ENCODE measurements around the gene TOX4. TPM values are rescaled to one million over a fixed set of nuclear protein-coding genes. Genes with fewer than 3 reads are reported as not detected.
"Not testable (repeated sequence)": the region's sequence is repeated elsewhere in the genome, so short reads cannot be mapped to it uniquely, and the experiment has no call there.

TOX4 gene
- total RNA-seq, 1 donor from 2014 or later: 59.7 TPM

DNA sequence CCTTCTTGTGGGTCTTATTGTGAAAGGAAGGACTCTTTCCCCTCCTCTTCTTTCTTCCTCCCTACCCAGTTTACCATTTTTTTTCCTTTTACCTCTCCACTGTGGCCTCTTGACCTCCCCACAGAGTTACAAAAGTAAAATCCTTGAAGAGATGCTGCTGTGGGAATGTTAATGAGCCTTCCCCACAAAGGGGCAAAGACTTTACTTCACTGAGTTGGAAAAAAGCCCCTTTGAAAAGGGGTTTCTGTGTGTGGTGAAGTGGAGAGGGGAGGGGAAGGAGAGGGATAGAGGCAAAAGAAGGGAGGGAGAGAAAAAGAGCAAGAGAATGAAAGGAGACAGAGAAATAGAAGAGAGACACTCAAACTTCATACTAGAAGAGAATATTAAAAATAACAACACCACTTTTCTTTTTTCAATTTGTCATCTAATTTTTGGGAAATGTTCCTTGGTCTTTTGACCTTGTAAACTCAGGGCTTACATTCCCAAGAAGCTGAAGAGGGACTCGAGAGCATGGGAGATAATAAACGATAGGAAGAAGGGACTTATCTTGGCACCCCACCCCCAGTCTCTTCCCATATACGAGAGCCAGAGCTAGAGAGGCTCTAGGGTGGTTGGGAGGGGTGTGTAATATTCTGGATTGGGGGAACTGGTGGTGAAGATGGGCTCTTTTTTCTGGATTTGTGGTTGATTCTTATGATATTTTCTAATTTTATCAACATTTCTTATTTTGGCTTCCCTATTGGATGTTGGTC lies 62.4 kb downstream of the TOX4 start:
- Mint-ChIP-seq H3K36me3 (ENCODE audit: low read depth) (no peaks in the 10 kb centered on the region), H3K9me3 (no peaks in the 10 kb centered on the region), H3K4me1 (peaks cover 58% of the 10 kb centered on the region), H3K4me3 (peak overlapping the region; percentile 76), H3K27ac (ENCODE audit: unreplicated experiment) (peak overlapping the region; percentile 89), H3K27me3 (ENCODE audit: low read depth) (peaks cover 8% of the 10 kb centered on the region)
- DNase-seq (ENCODE audit: low read depth, low spot score): no peak
- TF ChIP-seq, protein P1, sequence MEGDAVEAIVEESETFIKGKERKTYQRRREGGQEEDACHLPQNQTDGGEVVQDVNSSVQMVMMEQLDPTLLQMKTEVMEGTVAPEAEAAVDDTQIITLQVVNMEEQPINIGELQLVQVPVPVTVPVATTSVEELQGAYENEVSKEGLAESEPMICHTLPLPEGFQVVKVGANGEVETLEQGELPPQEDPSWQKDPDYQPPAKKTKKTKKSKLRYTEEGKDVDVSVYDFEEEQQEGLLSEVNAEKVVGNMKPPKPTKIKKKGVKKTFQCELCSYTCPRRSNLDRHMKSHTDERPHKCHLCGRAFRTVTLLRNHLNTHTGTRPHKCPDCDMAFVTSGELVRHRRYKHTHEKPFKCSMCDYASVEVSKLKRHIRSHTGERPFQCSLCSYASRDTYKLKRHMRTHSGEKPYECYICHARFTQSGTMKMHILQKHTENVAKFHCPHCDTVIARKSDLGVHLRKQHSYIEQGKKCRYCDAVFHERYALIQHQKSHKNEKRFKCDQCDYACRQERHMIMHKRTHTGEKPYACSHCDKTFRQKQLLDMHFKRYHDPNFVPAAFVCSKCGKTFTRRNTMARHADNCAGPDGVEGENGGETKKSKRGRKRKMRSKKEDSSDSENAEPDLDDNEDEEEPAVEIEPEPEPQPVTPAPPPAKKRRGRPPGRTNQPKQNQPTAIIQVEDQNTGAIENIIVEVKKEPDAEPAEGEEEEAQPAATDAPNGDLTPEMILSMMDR (conservative IDR thresholded peaks at IDR 0.05): no peak

DNA sequence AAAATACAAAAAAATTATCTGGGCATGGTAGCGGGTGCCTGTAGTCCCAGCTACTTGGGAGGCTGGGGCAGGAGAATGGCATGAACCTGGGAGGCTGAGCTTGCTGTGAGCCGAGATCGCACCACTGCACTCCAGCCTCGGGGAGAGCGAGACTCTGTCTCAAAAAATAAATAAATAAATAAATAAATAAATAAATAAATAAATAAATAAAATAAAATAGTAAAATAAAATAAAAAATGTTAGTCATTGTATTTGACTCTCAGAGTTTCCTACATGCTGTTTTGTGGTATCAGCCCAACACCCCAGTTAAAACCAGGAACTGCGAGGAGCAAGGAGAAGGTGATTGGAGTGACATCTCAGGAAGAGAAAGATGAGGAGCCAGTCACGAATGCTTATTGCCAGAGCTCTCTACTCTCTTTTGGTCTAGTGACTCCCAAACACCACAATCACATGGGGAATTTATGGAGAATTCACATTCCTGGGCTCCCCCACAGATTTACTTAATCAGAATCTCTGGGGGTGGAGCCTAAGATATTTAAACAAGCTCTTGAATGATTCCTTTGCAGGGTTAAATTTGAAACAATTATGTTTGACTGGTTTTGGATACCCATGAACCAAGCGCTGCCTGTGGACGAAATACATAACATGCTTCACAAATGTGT lies 64.5 kb downstream of the TOX4 start:
- H3K4me3 Mint-ChIP-seq: peak overlapping the region; percentile 25
- no peak for DNase-seq (ENCODE audit: low read depth, low spot score)
- no peaks in the 10 kb centered on the region for H3K9me3 Mint-ChIP-seq
- H3K4me1 Mint-ChIP-seq: peaks cover 42% of the 10 kb centered on the region
- no peaks in the 10 kb centered on the region for H3K36me3 Mint-ChIP-seq (ENCODE audit: low read depth)
- TF ChIP-seq, protein P1 (conservative IDR thresholded peaks at IDR 0.05): no peak
- no peaks in the 10 kb centered on the region for H3K27me3 Mint-ChIP-seq (ENCODE audit: low read depth)
- no peak overlapping the region for H3K27ac Mint-ChIP-seq (ENCODE audit: unreplicated experiment)

DNA sequence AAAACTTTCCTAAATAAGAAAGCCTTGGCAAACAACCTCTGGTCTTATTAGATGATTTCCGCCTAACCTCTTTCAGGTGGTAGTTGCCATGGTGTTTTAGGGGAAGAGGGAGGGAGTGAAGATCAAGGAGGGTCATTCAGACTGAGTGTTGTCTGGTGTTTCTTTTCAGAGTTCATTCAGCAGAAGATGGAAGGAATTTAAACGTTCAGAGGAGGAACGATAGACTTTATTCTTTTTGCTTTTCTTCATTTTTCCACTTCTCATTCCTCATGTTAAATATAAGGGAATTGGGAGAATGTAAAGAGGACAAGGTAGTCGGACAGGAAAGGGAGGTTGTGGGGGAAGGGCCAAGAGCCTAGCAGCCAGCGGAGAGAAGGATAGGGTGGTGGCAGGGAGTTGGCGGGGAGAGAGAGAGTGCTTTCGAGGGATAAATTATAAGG lies 66.5 kb downstream of the TOX4 start:
- Mint-ChIP-seq H3K27me3 (ENCODE audit: low read depth) (no peaks in the 10 kb centered on the region), H3K36me3 (ENCODE audit: low read depth) (no peaks in the 10 kb centered on the region), H3K27ac (ENCODE audit: unreplicated experiment) (peak overlapping the region; percentile 57), H3K4me3 (peak overlapping the region; percentile 14), H3K4me1 (peaks cover 30% of the 10 kb centered on the region), H3K9me3 (no peaks in the 10 kb centered on the region)
- DNase-seq (ENCODE audit: low read depth, low spot score): no peak
- TF ChIP-seq, protein P1 (conservative IDR thresholded peaks at IDR 0.05): no peak

DNA sequence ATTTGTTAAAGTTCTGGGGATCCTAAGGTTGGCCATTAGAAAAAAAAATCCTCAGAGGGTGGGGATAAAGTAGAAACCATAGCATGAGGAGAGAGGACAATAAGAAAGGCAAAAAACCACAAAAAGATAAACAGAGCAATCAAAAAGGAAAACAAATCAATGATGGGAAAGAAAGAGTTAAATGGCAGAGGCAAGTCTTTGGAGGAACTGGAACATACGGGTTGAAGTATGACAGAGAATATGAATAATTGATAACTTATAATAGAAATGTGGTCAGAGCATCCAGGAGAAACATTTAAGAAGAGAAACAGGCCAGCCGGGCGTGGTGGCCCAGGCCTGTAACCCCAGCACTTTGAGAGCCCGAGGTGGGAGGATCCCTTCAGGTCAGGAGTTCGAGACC lies 67.0 kb downstream of the TOX4 start:
- DNase-seq (ENCODE audit: low read depth, low spot score): no peak
- Mint-ChIP-seq H3K9me3 (no peaks in the 10 kb centered on the region), H3K27me3 (ENCODE audit: low read depth) (no peaks in the 10 kb centered on the region), H3K4me1 (peaks cover 26% of the 10 kb centered on the region), H3K27ac (ENCODE audit: unreplicated experiment) (peak overlapping the region; percentile 57), H3K4me3 (peak overlapping the region; percentile 14), H3K36me3 (ENCODE audit: low read depth) (no peaks in the 10 kb centered on the region)
- TF ChIP-seq, protein P1 (conservative IDR thresholded peaks at IDR 0.05): no peak

DNA sequence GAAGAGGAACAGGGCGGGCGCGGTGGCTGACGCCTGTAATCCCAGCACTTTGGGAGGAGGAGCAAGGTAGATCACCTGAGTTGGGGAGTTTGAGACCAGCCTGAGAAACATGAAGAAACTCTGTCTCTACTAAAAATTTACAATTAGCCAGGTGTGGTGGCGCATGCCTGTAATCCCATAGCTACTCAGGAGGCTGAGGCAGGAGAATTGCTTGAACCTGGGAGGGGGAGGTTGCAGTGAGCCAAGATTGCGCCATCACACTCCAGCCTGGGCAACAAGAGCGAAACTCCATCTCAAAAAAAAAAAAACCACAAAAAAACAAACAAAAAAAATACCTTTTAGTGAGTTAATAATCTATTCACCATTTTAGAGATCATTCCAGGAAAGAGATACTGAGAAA lies 67.6 kb downstream of the TOX4 start:
- H3K27ac Mint-ChIP-seq (ENCODE audit: unreplicated experiment); H3K27me3 Mint-ChIP-seq (ENCODE audit: low read depth); H3K9me3 Mint-ChIP-seq; DNase-seq (ENCODE audit: low read depth, low spot score); H3K4me3 Mint-ChIP-seq; H3K36me3 Mint-ChIP-seq (ENCODE audit: low read depth): not testable (repeated sequence)
- H3K4me1 Mint-ChIP-seq: peaks cover 20% of the 10 kb centered on the region

Other genes starting within 250 kb of the TOX4 start
- 993 and 1,012 TPM in 2 replicates for gene HNRNPC, start 207.8 kb upstream of the TOX4 start, total RNA-seq
- gene RPGRIP1, start 197.1 kb upstream of the TOX4 start, total RNA-seq: not detected in 2 replicates
- gene SUPT16H, start 93.2 kb upstream of the TOX4 start, total RNA-seq: 199 and 205 TPM in 2 replicates
- 137 and 145 TPM in 2 replicates for gene CHD8, start 21.1 kb upstream of the TOX4 start, total RNA-seq
- 30.2 and 31.6 TPM in 2 replicates for gene RAB2B, start 236 bp upstream of the TOX4 start, total RNA-seq
- gene METTL3, start 34.1 kb downstream of the TOX4 start, total RNA-seq: 90.7 and 96.6 TPM in 2 replicates
- 160 and 164 TPM in 2 replicates for gene SALL2, start 49.2 kb downstream of the TOX4 start, total RNA-seq
- gene OR10G3, start 102.9 kb downstream of the TOX4 start, total RNA-seq: not detected in 2 replicates
- not detected in 2 replicates for gene OR10G2, start 157.7 kb downstream of the TOX4 start, total RNA-seq
- gene OR4E2, start 176.6 kb downstream of the TOX4 start, total RNA-seq: not detected in 2 replicates
- not detected in 2 replicates for gene OR4E1, start 196.6 kb downstream of the TOX4 start, total RNA-seq